ENCODE results near the gene SHOX. TPM values are rescaled to one million over a fixed set of nuclear protein-coding genes. Genes with fewer than 3 reads are reported as not detected.
"Not testable (repeated sequence)": the region's sequence is repeated elsewhere in the genome, so short reads cannot be mapped to it uniquely, and the experiment has no call there.

SHOX gene
- total and polyA plus RNA-seq, 2 experiments from 2014 or later, result not detected

DNA sequence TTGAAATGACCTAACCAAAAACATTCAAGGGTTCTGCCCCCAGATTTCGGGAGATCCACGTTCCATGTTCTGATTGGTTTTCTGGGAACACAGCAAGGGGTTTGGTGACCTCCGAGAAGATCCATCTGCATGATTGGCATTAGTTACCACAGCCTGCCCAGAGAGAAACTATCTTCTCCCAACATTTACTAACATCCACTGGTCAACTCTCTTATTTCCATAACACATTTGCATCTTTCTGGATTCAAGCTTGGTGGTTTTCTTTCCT lies 15.6 kb downstream of the SHOX start:
- Histone ChIP-seq H3K4me1 (ENCODE audit: insufficient read depth) (no peaks in the 10 kb centered on the region), H3F3A (ENCODE audit: insufficient read depth) (no peaks in the 10 kb centered on the region), H2AFZ (no peak overlapping the region), H3K27me3 (replicated peaks; ENCODE audit: insufficient read depth) (no peaks in the 10 kb centered on the region), H3K9ac (no peak overlapping the region), H3K4me2 (ENCODE audit: unreplicated experiment) (no peak overlapping the region), H3K27ac (no peak overlapping the region), H3K9me2 (ENCODE audit: insufficient read depth) (no peaks in the 10 kb centered on the region), H3K36me3 (ENCODE audit: low read depth) (no peaks in the 10 kb centered on the region), H3K79me2 (ENCODE audit: insufficient read depth) (no peaks in the 10 kb centered on the region), H3K4me3 (no peak overlapping the region), H4K20me1 (ENCODE audit: insufficient read depth) (no peaks in the 10 kb centered on the region), H3K9me3 (ENCODE audit: low read depth) (no peaks in the 10 kb centered on the region)
- in situ Hi-C loops (cut with MboI), result no loop called here
- WGBS, 2 experiments (ENCODE audit: low coverage in 1 of 2, low lambda C conversion rate in 2 of 2, missing lambda C conversion rate in 2 of 2), result 21 to 22% methylated on average over 3 of the region's 3 CpGs
- TF ChIP-seq EZH2phosphoT487 (IDR thresholded peaks at IDR 0.05; ENCODE audit: insufficient read depth, low read depth) (no peak), EZH2 (IDR thresholded peaks at IDR 0.05; ENCODE audit: insufficient read depth, poor library complexity, severe bottlenecking) (no peak)
- no peak for DNase-seq

DNA sequence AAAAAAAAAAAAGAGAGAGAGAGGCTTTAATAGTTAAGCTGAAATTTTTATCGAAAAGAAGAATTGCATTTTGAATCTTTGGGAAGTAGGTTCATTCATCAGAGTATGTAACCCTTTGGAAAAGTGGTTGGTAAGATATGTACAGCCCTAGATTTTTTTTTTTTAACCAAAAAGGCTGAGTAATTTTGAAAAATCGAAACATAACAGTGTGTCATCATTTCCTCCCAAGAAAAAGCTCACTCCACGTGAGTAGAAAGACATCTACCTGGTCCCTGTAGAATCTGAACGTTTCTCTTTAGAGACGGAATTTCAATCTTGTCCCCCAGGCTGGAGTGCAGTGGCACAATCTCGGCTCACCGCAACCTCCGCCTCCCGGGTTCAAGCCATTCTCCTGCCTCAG lies 16.2 kb downstream of the SHOX start:
- 35 to 40% methylated on average over 9 of the region's 9 CpGs for WGBS, 2 experiments (ENCODE audit: low coverage in 1 of 2, low lambda C conversion rate in 2 of 2, missing lambda C conversion rate in 2 of 2)
- H4K20me1 ChIP-seq (ENCODE audit: insufficient read depth), result no peaks in the 10 kb centered on the region
- H3K9ac ChIP-seq, result no peak overlapping the region
- H3K9me2 ChIP-seq (ENCODE audit: insufficient read depth), result no peaks in the 10 kb centered on the region
- no peak overlapping the region for H3K4me2 ChIP-seq (ENCODE audit: unreplicated experiment)
- H2AFZ ChIP-seq, result no peak overlapping the region
- H3K27ac ChIP-seq, result no peak overlapping the region
- no peak for DNase-seq
- H3F3A ChIP-seq (ENCODE audit: insufficient read depth), result no peaks in the 10 kb centered on the region
- no peaks in the 10 kb centered on the region for H3K79me2 ChIP-seq (ENCODE audit: insufficient read depth)
- H3K4me1 ChIP-seq (ENCODE audit: insufficient read depth), result no peaks in the 10 kb centered on the region
- no peaks in the 10 kb centered on the region for H3K36me3 ChIP-seq (ENCODE audit: low read depth)
- in situ Hi-C loops (cut with MboI), result no loop called here
- no peaks in the 10 kb centered on the region for H3K9me3 ChIP-seq (ENCODE audit: low read depth)
- no peak overlapping the region for H3K4me3 ChIP-seq
- TF ChIP-seq EZH2phosphoT487 (IDR thresholded peaks at IDR 0.05; ENCODE audit: insufficient read depth, low read depth) (no peak), EZH2 (IDR thresholded peaks at IDR 0.05; ENCODE audit: insufficient read depth, poor library complexity, severe bottlenecking) (no peak)
- no peaks in the 10 kb centered on the region for H3K27me3 ChIP-seq (replicated peaks; ENCODE audit: insufficient read depth)

DNA sequence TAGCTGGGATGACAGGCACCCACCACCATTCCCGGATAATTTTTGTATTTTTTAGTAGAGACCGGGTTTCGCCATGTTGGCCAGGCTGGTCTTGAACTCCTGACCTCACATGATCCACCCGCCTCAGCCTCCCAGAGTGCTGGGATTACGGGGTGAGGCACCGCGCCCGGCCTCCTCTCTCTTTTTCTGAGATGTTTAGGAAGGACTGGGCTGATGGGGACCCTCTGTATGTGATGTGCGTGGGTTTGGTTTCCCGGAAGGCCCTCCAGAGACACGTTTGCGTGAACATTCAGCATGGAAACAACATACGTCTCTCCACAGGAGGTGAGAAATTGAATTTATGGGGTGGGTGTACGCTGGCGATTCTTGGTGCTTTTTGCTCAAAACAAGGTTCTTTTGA lies 18.6 kb downstream of the SHOX start:
- Histone ChIP-seq H3K9me3 (ENCODE audit: low read depth) (no peaks in the 10 kb centered on the region), H3K4me2 (ENCODE audit: unreplicated experiment) (no peak overlapping the region), H3K36me3 (ENCODE audit: low read depth) (no peaks in the 10 kb centered on the region), H3K79me2 (ENCODE audit: insufficient read depth) (no peaks in the 10 kb centered on the region), H3K27ac (no peak overlapping the region), H3K4me1 (ENCODE audit: insufficient read depth) (no peaks in the 10 kb centered on the region), H3K4me3 (no peak overlapping the region), H3K9ac (no peak overlapping the region), H2AFZ (no peak overlapping the region), H4K20me1 (ENCODE audit: insufficient read depth) (no peaks in the 10 kb centered on the region), H3K27me3 (replicated peaks; ENCODE audit: insufficient read depth) (no peaks in the 10 kb centered on the region), H3F3A (ENCODE audit: insufficient read depth) (no peaks in the 10 kb centered on the region), H3K9me2 (ENCODE audit: insufficient read depth) (no peaks in the 10 kb centered on the region)
- DNase-seq, result no peak
- 48 to 52% methylated on average over 15 of the region's 15 CpGs for WGBS, 2 experiments (ENCODE audit: low coverage in 1 of 2, low lambda C conversion rate in 2 of 2, missing lambda C conversion rate in 2 of 2)
- in situ Hi-C loops (cut with MboI), result no loop called here
- TF ChIP-seq EZH2phosphoT487 (IDR thresholded peaks at IDR 0.05; ENCODE audit: insufficient read depth, low read depth) (no peak), EZH2 (IDR thresholded peaks at IDR 0.05; ENCODE audit: insufficient read depth, poor library complexity, severe bottlenecking) (no peak)

DNA sequence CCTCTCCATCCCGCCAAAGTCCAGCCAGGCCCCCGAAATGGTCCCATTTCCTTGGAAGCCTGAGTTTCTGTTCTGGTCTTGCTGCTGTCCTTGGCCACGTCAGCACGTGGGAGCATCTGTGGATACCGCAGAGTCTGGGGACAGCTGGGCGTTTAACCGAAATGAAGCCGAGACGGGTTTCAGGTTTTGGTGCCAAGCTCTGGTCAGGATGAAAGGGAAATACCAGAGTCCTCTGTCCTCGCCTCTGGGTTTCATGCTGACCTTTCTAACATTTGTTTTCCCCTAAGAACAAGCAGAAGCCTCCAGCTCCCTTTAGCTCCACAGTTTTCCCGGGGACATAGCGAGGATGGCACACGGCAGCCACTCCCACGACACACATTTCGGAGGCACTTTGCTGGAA lies 19.7 kb downstream of the SHOX start:
- Histone ChIP-seq H3K9me2 (ENCODE audit: insufficient read depth) (no peaks in the 10 kb centered on the region), H2AFZ (no peak overlapping the region), H3K4me2 (ENCODE audit: unreplicated experiment) (no peak overlapping the region), H3K4me1 (ENCODE audit: insufficient read depth) (no peaks in the 10 kb centered on the region), H3F3A (ENCODE audit: insufficient read depth) (no peaks in the 10 kb centered on the region), H3K4me3 (no peak overlapping the region), H3K36me3 (ENCODE audit: low read depth) (no peaks in the 10 kb centered on the region), H4K20me1 (ENCODE audit: insufficient read depth) (no peaks in the 10 kb centered on the region), H3K9me3 (ENCODE audit: low read depth) (no peaks in the 10 kb centered on the region), H3K27ac (no peak overlapping the region), H3K9ac (no peak overlapping the region), H3K79me2 (ENCODE audit: insufficient read depth) (no peaks in the 10 kb centered on the region), H3K27me3 (replicated peaks; ENCODE audit: insufficient read depth) (no peaks in the 10 kb centered on the region)
- no peak for TF ChIP-seq EZH2 (IDR thresholded peaks at IDR 0.05; ENCODE audit: insufficient read depth, poor library complexity, severe bottlenecking)
- TF ChIP-seq EZH2phosphoT487 (IDR thresholded peaks at IDR 0.05; ENCODE audit: insufficient read depth, low read depth), result no peak
- no peak for DNase-seq
- 45 to 48% methylated on average over 15 of the region's 15 CpGs for WGBS, 2 experiments (ENCODE audit: low coverage in 1 of 2, low lambda C conversion rate in 2 of 2, missing lambda C conversion rate in 2 of 2)
- in situ Hi-C loops (cut with MboI), result no loop called here

DNA sequence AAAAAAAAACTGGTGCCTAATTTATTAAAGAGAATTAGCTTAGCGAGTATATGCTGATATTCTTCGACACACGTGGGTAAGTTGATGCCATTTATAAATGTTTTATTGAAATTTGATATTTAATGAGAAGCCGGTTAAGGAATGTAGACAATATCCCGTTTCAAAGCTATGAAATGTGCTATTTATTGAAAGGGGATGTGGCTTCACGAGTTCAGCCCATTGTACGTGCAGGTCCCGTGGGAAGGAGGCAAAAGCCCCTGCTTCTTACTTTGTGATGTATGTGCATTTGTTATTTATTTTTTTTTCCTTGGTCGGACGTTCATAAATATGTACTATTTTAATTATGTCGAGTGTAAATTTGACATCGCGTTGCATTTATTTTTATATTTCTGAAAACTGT lies 20.2 kb downstream of the SHOX start:
- DNase-seq, result no peak
- H3K4me2 ChIP-seq (ENCODE audit: unreplicated experiment), result no peak overlapping the region
- H3F3A ChIP-seq (ENCODE audit: insufficient read depth), result no peaks in the 10 kb centered on the region
- no peaks in the 10 kb centered on the region for H3K36me3 ChIP-seq (ENCODE audit: low read depth)
- H3K9ac ChIP-seq, result no peak overlapping the region
- H3K79me2 ChIP-seq (ENCODE audit: insufficient read depth), result no peaks in the 10 kb centered on the region
- no peaks in the 10 kb centered on the region for H3K4me1 ChIP-seq (ENCODE audit: insufficient read depth)
- H4K20me1 ChIP-seq (ENCODE audit: insufficient read depth), result no peaks in the 10 kb centered on the region
- H2AFZ ChIP-seq, result no peak overlapping the region
- WGBS, 2 experiments (ENCODE audit: low coverage in 1 of 2, low lambda C conversion rate in 2 of 2, missing lambda C conversion rate in 2 of 2), result 9% methylated on average over 13 of the region's 13 CpGs
- in situ Hi-C loops (cut with MboI), result no loop called here
- no peak overlapping the region for H3K27ac ChIP-seq
- no peak for TF ChIP-seq EZH2 (IDR thresholded peaks at IDR 0.05; ENCODE audit: insufficient read depth, poor library complexity, severe bottlenecking)
- no peak for TF ChIP-seq EZH2phosphoT487 (IDR thresholded peaks at IDR 0.05; ENCODE audit: insufficient read depth, low read depth)
- no peaks in the 10 kb centered on the region for H3K9me3 ChIP-seq (ENCODE audit: low read depth)
- no peaks in the 10 kb centered on the region for H3K9me2 ChIP-seq (ENCODE audit: insufficient read depth)
- no peaks in the 10 kb centered on the region for H3K27me3 ChIP-seq (replicated peaks; ENCODE audit: insufficient read depth)
- no peak overlapping the region for H3K4me3 ChIP-seq

DNA sequence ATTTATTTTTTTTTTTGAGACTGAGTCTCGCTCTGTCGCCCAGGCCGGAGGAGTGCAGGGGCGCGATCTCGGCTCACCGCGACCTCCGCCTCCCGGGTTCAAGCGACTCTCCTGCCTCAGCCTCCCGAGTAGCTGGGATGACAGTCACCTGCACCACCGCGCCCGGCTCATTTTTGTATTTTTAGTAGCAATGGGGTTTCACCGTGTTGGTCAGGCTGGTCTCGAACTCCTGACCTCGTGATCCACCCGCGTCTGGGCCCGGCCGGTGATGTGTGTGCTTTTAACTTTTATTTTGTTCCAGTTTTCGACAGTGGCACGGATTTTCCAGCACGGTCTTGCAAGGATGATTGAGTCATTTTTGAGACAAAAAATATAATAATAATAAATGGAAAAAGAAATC lies 21.3 kb downstream of the SHOX start:
- H3K79me2 ChIP-seq (ENCODE audit: insufficient read depth); H3K9ac ChIP-seq; H2AFZ ChIP-seq; in situ Hi-C loops (cut with MboI); H3K4me1 ChIP-seq (ENCODE audit: insufficient read depth); H3K9me3 ChIP-seq (ENCODE audit: low read depth); DNase-seq; H3F3A ChIP-seq (ENCODE audit: insufficient read depth); H3K9me2 ChIP-seq (ENCODE audit: insufficient read depth); H3K27me3 ChIP-seq (replicated peaks; ENCODE audit: insufficient read depth); H3K27ac ChIP-seq; H4K20me1 ChIP-seq (ENCODE audit: insufficient read depth); H3K36me3 ChIP-seq (ENCODE audit: low read depth); H3K4me3 ChIP-seq; H3K4me2 ChIP-seq (ENCODE audit: unreplicated experiment): not testable (repeated sequence)
- 54 to 57% methylated on average over 25 of the region's 25 CpGs for WGBS, 2 experiments (ENCODE audit: low coverage in 1 of 2, low lambda C conversion rate in 2 of 2, missing lambda C conversion rate in 2 of 2)
